Measurements from ENCODE around the gene SRP68.
"Not testable (repeated sequence)": the region's sequence is repeated elsewhere in the genome, so short reads cannot be mapped to it uniquely, and the experiment has no call there.

SRP68 gene

GRCh38 chr17:76089680-76090516 is 17.6 kb upstream of the SRP68 start:
- no peak for DNase-seq (ENCODE audit: low read depth in 2 of 2)

- no peak for DNase-seq (ENCODE audit: low read depth in 2 of 2)
These were observed 16.7 kb upstream of the SRP68 start for GRCh38 chr17:76088868-76089576.

DNA sequence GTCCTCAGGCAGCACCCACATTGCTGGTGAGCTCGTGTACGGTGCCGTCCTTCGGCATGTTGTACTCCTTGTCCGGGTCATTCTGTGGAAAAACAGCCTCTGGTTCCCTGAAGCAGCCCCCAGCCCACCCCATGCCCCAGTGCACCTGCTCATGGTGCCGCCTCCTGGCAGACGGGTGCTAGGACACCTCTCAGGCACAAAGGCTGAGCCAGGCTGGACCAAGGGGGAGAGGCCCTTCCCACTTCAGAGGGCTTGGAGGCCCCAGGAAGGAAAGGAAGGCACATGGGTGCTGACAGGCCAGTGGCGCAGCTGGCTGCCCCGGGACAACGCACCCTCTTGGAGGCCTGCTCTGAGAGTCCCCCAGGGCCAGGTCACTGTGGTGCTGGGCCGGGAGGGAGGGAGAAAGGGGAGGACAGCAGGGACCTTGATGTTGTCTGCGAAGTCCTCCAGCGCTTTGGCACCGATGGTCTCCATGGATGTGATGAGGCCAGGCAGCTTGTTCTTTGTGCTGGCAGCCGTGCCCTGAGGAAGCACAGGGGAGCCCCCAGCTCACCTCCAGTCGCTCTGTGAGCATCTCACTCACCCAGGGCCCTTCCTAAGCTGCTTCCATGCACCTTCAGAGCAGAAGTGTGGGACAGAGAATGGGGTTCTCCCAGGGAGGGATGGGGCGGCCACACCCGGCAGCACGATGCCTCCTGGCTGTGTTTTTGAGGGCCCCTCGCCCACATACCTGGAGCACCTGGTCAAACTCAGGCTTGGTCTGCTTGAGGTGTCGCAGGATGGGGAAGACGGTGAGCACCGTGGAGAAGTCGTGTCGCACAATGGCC is 15.9 kb upstream of the SRP68 start:
- no peak for DNase-seq (ENCODE audit: low read depth in 2 of 2)

- no peak for DNase-seq (ENCODE audit: low read depth in 2 of 2)
These were observed 15.2 kb upstream of the SRP68 start for GRCh38 chr17:76087531-76087930.

DNA sequence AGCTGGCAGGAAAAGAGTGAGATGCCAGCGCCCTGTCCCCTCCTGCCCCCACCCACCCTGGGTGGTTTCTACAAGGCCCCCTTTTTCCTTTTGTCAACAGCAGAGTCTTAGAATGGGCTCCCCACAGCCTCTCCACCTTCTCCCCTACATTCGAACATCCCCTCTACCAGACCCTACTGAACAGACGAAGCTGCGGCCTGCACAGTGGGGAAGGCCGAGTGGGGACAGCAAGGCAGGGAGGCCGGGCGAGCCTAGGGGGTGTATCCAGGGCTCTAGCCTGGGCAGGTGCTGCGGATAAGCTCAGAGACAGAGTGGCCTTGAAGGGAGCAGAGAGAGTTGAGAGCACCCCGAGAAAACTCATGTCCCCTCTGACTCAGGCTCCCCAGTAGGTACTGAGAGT is 14.1 kb upstream of the SRP68 start:
- no peak for DNase-seq (ENCODE audit: low read depth in 2 of 2)

DNA sequence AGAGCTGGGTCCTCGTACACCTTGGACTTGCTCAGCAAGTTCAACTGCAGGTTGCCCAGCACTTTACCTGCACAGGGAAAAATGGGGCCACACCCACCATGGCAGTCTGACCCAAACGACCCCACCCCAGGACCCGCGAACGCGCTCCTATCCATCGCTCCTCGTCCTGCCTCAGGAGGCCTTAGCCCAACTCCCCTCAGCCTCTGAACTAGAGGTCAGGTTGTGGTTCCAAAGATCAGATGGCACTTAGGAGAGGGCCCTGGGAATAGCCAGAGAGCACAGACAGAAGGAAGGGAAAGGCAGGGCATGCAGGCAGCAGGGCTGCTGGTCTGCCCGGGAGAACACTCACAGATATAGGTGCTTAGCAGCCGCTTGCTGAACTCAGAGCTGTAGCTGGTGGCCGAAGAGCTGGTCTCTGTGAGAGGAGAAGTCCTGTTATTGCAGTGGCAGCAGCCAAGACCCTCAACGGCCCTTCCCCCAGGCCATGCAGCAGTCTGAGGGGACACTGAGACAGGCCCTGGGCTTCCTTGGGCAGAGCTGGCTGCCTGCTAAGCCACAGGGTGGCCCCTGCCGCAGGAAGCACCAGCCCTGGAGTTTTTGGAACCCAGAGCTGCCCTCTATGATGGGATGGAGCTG is 13.5 kb upstream of the SRP68 start:
- DNase-seq (ENCODE audit: low read depth in 2 of 2): no peak

- no peak for DNase-seq (ENCODE audit: low read depth in 2 of 2)
These were observed 12.9 kb upstream of the SRP68 start for GRCh38 chr17:76085066-76085730.

DNA sequence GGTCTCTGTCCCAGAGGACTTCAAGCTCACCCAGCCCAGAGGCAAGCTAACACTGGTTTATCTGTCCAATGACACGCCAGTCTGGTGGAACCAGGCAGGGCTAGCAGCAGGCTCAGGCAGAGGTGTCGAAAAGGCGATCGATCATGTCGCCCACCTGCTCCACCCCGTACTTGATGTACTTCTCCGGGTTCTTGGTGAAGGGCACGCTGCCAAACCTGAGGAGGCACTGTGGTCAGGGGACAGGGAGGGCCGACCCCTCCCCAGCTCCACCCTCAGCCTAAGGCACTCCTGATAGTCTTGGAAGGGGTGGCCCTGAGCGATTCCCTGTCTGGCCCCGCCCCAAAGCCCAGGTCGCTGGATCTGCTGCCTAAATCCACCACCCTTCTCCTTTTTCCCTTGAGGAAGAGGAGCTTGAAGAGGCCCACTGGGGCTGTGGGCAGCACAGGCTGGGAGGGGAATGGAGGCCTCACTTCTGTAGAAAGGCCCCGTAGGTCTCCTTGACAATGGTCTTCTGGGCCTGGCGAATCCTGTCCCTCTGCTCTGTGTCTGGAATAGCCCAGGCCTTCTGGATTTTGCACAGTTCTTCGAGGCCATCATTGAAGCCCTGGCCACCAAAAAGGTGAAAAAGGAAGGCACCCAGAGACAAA is 11.3 kb upstream of the SRP68 start:
- DNase-seq (ENCODE audit: low read depth in 2 of 2): no peak

DNA sequence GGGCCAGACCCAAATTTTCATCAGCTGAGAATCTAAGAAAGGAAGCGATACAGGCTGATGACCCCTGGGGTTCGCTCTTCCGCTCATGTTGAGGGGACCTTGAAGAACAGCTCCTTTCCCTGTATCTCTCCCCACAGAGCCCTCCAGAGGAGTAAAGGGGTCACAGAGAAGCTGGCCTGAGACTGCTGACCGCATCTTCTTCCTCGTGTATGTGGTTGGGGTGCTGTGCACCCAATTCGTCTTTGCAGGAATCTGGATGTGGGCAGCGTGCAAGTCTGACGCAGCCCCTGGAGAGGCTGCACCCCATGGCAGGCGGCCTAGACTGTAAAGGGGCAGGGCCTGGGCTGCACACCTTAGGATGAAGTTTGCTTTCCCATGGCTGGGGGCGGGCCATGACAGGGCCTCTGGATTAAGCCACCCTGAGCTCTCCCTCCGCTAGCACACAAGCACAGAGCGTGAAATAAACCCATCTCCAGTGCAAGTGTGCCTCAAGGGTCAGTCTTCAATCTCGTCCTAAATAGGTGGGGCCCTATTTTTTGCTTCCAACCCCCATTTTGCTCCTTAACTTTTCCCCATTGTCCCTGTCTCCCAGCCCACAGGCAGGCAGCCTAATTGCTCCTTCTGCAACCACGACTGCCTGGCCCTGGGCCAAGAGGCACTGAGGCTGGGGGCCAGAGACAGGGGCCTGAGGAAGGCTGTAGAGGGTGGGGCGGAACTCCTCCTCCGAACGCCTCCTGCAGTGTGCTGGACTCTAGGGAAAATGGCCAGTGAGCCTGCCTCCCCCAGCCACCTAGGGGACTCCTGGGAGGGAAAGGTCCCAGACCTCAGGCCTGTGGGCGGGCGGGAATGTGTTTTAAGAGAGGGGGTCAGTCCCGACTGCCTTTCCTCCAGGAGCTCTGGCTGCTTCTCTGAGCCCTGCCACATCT is 10.3 kb upstream of the SRP68 start:
- DNase-seq (ENCODE audit: low read depth in 2 of 2): no peak

- DNase-seq (ENCODE audit: low read depth in 2 of 2): no peak
These were observed 9.2 kb upstream of the SRP68 start for GRCh38 chr17:76081295-76082210.

DNA sequence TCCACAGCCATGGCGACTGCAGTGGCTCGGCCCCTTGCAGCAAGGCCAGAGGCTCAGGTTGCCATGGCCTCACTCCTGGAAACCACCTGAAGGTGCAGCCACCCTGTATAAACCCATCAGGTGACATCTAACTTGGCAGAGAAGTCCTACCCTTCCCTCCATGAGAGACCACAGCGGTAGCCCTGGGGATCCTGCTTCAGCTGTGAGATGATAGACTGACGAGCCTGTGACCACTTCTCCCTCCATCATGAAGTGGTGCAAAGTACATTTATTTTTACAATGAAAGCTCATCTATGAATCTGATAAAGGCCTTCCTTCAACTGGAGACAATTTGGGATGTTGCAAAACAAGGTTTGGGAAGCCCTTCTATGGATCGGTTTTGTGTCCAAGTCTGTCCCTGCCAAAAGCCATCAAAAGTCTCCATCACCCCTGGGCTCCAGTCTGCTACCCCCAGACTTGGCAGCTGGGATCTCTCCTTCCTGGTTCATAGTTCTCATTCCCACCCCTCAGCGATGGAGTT is 8.5 kb upstream of the SRP68 start:
- no peak for DNase-seq (ENCODE audit: low read depth in 2 of 2)

DNA sequence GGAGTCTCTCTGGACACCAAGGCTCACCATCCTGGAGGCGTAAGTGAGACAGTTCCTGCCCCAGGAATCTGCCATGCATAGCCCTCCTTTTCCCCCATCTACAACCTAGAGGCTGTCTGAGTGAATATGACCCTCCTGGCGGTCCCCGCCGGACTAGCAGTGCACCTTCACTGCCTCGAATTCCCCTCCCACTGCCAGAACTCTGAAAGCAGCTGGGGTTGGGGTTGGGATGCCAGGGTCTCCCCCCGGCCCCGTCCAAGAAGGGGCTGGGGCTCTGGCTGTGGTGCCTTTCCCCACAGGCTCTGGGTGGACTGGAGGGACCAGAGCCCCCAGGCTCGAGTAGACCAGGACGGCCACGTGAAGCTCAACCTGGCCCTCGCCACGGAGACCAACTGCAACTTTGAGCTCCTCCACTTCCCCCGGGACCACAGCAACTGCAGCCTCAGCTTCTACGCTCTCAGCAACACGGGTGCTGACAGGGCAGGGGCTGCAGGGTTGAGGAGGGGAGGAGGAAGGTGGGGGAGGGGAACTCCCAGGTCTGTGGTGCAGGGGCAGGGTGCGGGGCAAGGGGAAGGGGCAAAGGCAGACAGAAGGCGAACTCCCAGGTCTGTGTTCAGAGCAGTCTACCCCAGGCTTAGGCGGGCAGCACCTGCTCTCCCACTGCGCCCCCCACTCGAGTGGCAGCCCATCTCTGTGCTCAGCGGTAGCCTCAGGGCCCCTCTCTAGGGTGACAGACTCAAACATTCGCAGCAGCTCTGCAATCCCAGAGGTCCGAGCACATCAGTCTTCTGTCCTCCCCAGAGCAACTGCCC is 7.8 kb upstream of the SRP68 start:
- DNase-seq (ENCODE audit: low read depth in 2 of 2): no peak

GRCh38 chr17:76079535-76079955 is 7.2 kb upstream of the SRP68 start:
- no peak for DNase-seq (ENCODE audit: low read depth in 2 of 2)

DNA sequence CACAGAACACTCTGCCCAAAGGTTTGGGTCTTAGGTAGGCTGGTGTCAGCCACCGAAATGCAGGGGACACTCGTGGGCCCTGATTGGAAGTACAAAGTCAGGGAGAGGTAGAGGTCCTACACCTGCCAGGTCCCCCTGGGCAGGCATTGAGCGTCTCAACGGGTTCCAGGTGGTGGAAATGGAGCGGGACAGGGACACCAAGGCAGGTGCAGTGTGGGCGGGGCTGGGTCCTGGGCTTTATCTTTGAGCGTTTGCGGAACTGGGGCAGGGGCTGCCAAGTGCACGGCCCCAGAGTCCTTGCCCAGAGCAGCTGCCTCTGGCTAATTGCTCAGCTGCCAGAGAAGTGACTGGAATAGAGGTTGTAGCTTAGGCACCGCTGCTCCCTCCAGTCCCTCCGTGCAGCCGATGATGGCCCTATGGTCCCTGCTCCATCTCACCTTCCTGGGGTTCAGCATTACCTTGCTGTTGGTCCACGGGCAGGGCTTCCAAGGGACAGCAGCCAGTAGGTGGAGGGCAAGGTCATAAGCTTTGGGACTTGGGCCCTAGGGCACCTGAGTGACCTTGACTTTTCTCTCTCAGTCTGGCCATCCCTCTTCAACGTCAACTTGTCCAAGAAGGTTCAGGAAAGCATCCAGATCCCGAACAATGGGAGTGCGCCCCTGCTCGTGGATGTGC is 6.7 kb upstream of the SRP68 start, which contains the start of gene ZACN:
Gene ZACN, plus strand, starts transcription at position 323 of the 675 bp plus-strand sequence. Its CDS starts 83 bp downstream, at position 406.
- DNase-seq (ENCODE audit: low read depth in 2 of 2): no peak

DNA sequence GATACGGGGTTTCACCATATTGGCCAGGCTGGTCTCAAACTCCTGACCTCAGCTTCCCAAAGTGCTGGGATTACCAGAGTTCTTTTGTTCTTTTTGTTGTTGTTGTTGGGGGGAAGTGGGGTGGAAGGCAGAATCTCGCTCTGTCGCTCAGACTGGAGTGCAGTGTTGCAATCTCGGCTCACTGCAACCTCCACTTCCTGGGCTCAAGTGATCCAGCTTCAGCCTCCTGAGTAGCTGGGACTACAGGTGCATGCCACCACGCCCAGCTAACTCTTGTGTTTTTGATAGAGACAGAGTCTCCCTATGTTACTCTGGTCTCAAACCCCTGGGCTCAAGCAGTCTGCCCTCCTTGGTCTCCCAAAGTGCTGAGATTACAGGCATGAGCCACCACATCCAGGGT is 6.1 kb upstream of the SRP68 start:
- DNase-seq (ENCODE audit: low read depth in 2 of 2): not testable (repeated sequence)

GRCh38 chr17:76077584-76078110 is 5.3 kb upstream of the SRP68 start:
- DNase-seq (ENCODE audit: low read depth in 2 of 2): no peak

All from stimulated activated CD4-positive, alpha-beta T cell treated with anti-CD3 and anti-CD28 coated beads, Interleukin-15, amount 100 ng/mL, for 48 hours (primary cell).